Panc1 (cell line): Measurements from ENCODE around the gene TPBGL. TPM values are rescaled to one million over a fixed set of nuclear protein-coding genes. Genes with fewer than 3 reads are reported as not detected.

Source experiments
- ATAC-seq: fragments of 200-7000 bp; cut with Tn5 transposase; 2 replicates; pipeline ENCODE4 v1.9.1; 2020; ENCODE audit warnings: mild to moderate bottlenecking, moderate library complexity
- BruUV-seq: library from RNA; stranded (reverse); fragments of 400-500 nt; replicated peaks from 2 replicates; lab custom pipeline; 2021; lab: Mats Ljungman, UMichigan
- CTCF ChIA-PET: fragments of 300-600 bp; sonication (Branson Sonifier 250); formaldehyde crosslinking; loops from one replicate; lab custom pipeline; 2022; ENCODE audit warnings: antibody characterized with exemption; lab: Charles Lee
- POLR2A ChIA-PET: fragments of 300-600 bp; sonication (Branson Sonifier 250); formaldehyde crosslinking; loops from one replicate; lab custom pipeline; 2022; ENCODE audit warnings: antibody characterized with exemption; lab: Charles Lee
- DNase-seq: peaks from one replicate; pipeline ENCODE4 v3.0.0-alpha.2; 2010; ENCODE audit warnings: low read depth, low spot score
- H3K27ac ChIP-seq: 2 replicates; pipeline ENCODE4 v1.5.1; 2011; ENCODE audit warnings: mild to moderate bottlenecking, low read length, inconsistent platforms
- H3K27me3 ChIP-seq: fragments of 200-500 bp; sonication (Bioruptor generic); 2 replicates; pipeline ENCODE4 v1.6.0; 2014; ENCODE audit warnings: low read length, inconsistent platforms; ENCODE audit not compliant: control insufficient read depth, insufficient read depth
- H3K36me3 ChIP-seq: fragments of 200-500 bp; sonication (Bioruptor generic); 2 replicates; pipeline ENCODE4 v1.5.1; 2014; ENCODE audit warnings: inconsistent platforms, mild to moderate bottlenecking, low read length, moderate library complexity; ENCODE audit not compliant: control insufficient read depth, insufficient read depth
- H3K4me1 ChIP-seq: 2 replicates; pipeline ENCODE4 v1.5.1; 2011; ENCODE audit warnings: inconsistent platforms, mild to moderate bottlenecking, low read length, moderate library complexity; ENCODE audit not compliant: control insufficient read depth, insufficient read depth
- H3K4me3 ChIP-seq, 2 experiments: 2 replicates each; pipeline ENCODE4 v1.5.1; 2011 to 2012; ENCODE audit warnings: low read depth in 2 of 2, low read length in 2 of 2, mild to moderate bottlenecking in 2 of 2, inconsistent platforms in 1 of 2, moderate library complexity in 1 of 2
- H3K9me3 ChIP-seq: fragments of 200-500 bp; sonication (Bioruptor generic); 2 replicates; pipeline ENCODE4 v1.5.1; 2014; ENCODE audit warnings: low read depth, mild to moderate bottlenecking, inconsistent platforms, low read length, moderate library complexity; ENCODE audit not compliant: control insufficient read depth, insufficient read depth
- POLR2AphosphoS5 ChIP-seq: IDR thresholded peaks from 2 replicates; pipeline ENCODE4 v1.6.1; 2012; ENCODE audit warnings: mild to moderate bottlenecking, low read depth, low read length, moderate library complexity
- REST ChIP-seq, 2 experiments: IDR thresholded peaks; 2 replicates each; pipeline ENCODE4 v1.6.1; 2011 to 2012; ENCODE audit warnings: low read depth in 2 of 2, control low read depth in 1 of 2, low read length in 1 of 2, mild to moderate bottlenecking in 1 of 2, moderate library complexity in 1 of 2; ENCODE audit not compliant: insufficient read depth in 1 of 2
- SIN3A ChIP-seq: IDR thresholded peaks from 2 replicates; pipeline ENCODE4 v1.6.1; 2012; ENCODE audit warnings: low read depth, mild to moderate bottlenecking, low read length, moderate library complexity, borderline replicate concordance; ENCODE audit not compliant: insufficient read depth
- TCF7L2 ChIP-seq: IDR thresholded peaks from 2 replicates; pipeline ENCODE4 v1.6.1; 2011; ENCODE audit warnings: mild to moderate bottlenecking, low read depth, low read length, inconsistent platforms
- in situ Hi-C: cut with HindIII; loops from 2 replicates; pipeline ENCODE4 v1.10.0; 2016; ENCODE audit warnings: low sequenced_read_pairs, low pct_unique_long_range_greater_than_20kb
- intact Hi-C: fragments of 100-400 bp; cut with micrococcal nuclease; formaldehyde crosslinking; loops from one replicate; pipeline ENCODE4 v1.10.0; 2022; ENCODE audit not compliant: unreplicated experiment
- total RNA-seq: library from RNA; stranded (reverse); gene quantifications from one replicate; pipeline ENCODE4 v1.2.1, GENCODE V29; 2021; ENCODE audit not compliant: unreplicated experiment
- TF ChIP-seq, protein P1 (sequence below): fragments of 450-650 bp; IDR thresholded peaks from 2 replicates; pipeline ENCODE4 v1.5.1; 2017; ENCODE audit warnings: mild to moderate bottlenecking

Gene TPBGL
- total RNA-seq, 1 experiment from 2014 or later = 0.54 TPM

GRCh38 chr11:75200531-75200930 is 40.0 kb upstream of the TPBGL start:
- BruUV-seq = no TSS peak
- intact Hi-C loops (no loop called here), in situ Hi-C loops (loop anchor here (25.0 kb wide), 2 partner anchors 88 to 288 kb away; no protein-coding TSS in a partner anchor)
- Histone ChIP-seq H3K9me3 (no peaks in the 10 kb centered on the region), H3K27ac (no peak overlapping the region), H3K4me1 (no peaks in the 10 kb centered on the region), H3K27me3 (peaks cover 5% of the 10 kb centered on the region; the same call in 1 of the 2 replicates), H3K4me3 (no peak overlapping the region), H3K36me3 (no peaks in the 10 kb centered on the region)
- POLR2A ChIA-PET = no interaction called here
- CTCF ChIA-PET = interaction anchor here (1.4 to 2.3 kb wide), 3 partner anchors 48 to 60 kb away, joined by 3 to 17 read pairs (median 10); no protein-coding TSS in a partner anchor
- TF ChIP-seq REST (IDR thresholded peaks at IDR 0.05; ENCODE audit: insufficient read depth in 1 of 2, low read depth in 2 of 2, low read length in 1 of 2) (no peak), POLR2AphosphoS5 (no peak)
- DNase-seq (no peak), ATAC-seq (no peak)

DNA sequence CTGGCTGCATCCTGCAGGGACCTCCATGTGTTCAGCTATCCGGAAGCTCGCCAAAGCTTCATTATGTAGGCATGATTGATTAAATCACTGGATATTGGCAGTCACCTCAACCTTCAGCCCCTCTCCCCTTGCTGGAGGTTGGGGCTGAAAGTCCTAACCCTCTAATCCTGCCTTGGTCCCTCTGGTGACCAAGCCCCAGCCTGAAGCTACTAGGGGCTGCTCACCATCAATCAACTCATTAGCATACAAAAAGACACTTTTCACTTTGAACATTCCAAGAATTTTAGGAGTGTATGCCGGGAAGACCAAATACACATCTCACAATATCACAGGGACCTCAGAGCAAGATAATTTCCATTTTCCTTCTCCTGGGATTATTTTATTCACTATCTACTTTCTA is 38.8 kb upstream of the TPBGL start:
- H3K4me3 ChIP-seq = no peak overlapping the region
- H3K27me3 ChIP-seq = peaks cover 15% of the 10 kb centered on the region
- H3K9me3 ChIP-seq = no peaks in the 10 kb centered on the region
- ChIA-PET POLR2A (no interaction called here), CTCF (interaction anchor here (0.6 to 2.3 kb wide), 4 partner anchors 47 to 99 kb away, joined by 3 to 17 read pairs (median 6); no protein-coding TSS in a partner anchor)
- ATAC-seq = no peak
- H3K27ac ChIP-seq = no peak overlapping the region
- no TSS peak for BruUV-seq
- H3K4me1 ChIP-seq = no peaks in the 10 kb centered on the region
- intact Hi-C loops = no loop called here
- in situ Hi-C loops = loop anchor here (25.0 kb wide), 2 partner anchors 89 to 289 kb away; no protein-coding TSS in a partner anchor
- no peak for DNase-seq
- TF ChIP-seq SIN3A (no peak), TCF7L2 (no peak), REST (IDR thresholded peaks at IDR 0.05; ENCODE audit: insufficient read depth in 1 of 2, low read depth in 2 of 2, low read length in 1 of 2) (no peak), POLR2AphosphoS5 (no peak)
- TF ChIP-seq, protein P1, sequence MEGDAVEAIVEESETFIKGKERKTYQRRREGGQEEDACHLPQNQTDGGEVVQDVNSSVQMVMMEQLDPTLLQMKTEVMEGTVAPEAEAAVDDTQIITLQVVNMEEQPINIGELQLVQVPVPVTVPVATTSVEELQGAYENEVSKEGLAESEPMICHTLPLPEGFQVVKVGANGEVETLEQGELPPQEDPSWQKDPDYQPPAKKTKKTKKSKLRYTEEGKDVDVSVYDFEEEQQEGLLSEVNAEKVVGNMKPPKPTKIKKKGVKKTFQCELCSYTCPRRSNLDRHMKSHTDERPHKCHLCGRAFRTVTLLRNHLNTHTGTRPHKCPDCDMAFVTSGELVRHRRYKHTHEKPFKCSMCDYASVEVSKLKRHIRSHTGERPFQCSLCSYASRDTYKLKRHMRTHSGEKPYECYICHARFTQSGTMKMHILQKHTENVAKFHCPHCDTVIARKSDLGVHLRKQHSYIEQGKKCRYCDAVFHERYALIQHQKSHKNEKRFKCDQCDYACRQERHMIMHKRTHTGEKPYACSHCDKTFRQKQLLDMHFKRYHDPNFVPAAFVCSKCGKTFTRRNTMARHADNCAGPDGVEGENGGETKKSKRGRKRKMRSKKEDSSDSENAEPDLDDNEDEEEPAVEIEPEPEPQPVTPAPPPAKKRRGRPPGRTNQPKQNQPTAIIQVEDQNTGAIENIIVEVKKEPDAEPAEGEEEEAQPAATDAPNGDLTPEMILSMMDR = no peak
- no peaks in the 10 kb centered on the region for H3K36me3 ChIP-seq
